Ishikawa (cell line): Measurements from ENCODE around the gene RHOB.

Experiments used
- CREB1 ChIP-seq: IDR thresholded peaks from 2 replicates; pipeline ENCODE4 v1.6.1; 2012; ENCODE audit warnings: low read depth
- EGR1 ChIP-seq: IDR thresholded peaks from 2 replicates; pipeline ENCODE4 v1.6.1; 2012
- EP300 ChIP-seq: IDR thresholded peaks from 2 replicates; pipeline ENCODE4 v1.6.1; 2012; ENCODE audit warnings: borderline replicate concordance
- MAX ChIP-seq: IDR thresholded peaks from 2 replicates; pipeline ENCODE4 v1.6.1; 2012
- NFIC ChIP-seq: IDR thresholded peaks from 2 replicates; pipeline ENCODE4 v1.6.1; 2012
- RAD21 ChIP-seq: IDR thresholded peaks from 2 replicates; pipeline ENCODE4 v1.6.1; 2012; ENCODE audit warnings: low read depth
- REST ChIP-seq: IDR thresholded peaks from 2 replicates; pipeline ENCODE4 v1.6.1; 2012; ENCODE audit warnings: low read depth, mild to moderate bottlenecking
- TAF1 ChIP-seq: IDR thresholded peaks from 2 replicates; pipeline ENCODE4 v1.6.1; 2012; ENCODE audit warnings: low read depth, mild to moderate bottlenecking
- USF1 ChIP-seq: IDR thresholded peaks from 2 replicates; pipeline ENCODE4 v1.6.1; 2012

GRCh38 chr2:20423359-20423758 lies 23.5 kb upstream of the RHOB start:
- no peak for TF ChIP-seq EGR1
- TF ChIP-seq TAF1 = no peak
- TF ChIP-seq EP300 = no peak
- no peak for TF ChIP-seq CREB1
- TF ChIP-seq USF1 = no peak
- TF ChIP-seq MAX = no peak
- no peak for TF ChIP-seq RAD21
- TF ChIP-seq REST = no peak
- no peak for TF ChIP-seq NFIC
